WI38 (cell line): ENCODE measurements around the gene HLA-F.

Experiments used
- H3K4me3 ChIP-seq: 2 replicates; pipeline ENCODE4 v1.5.1; 2011; ENCODE audit warnings: low read depth, mild to moderate bottlenecking, control low read depth, low read length
- CTCF ChIP-seq: IDR thresholded peaks from 2 replicates; pipeline ENCODE4 v1.5.1; 2012; ENCODE audit warnings: low read depth, mild to moderate bottlenecking, control low read depth, low read length

HLA-F gene

DNA sequence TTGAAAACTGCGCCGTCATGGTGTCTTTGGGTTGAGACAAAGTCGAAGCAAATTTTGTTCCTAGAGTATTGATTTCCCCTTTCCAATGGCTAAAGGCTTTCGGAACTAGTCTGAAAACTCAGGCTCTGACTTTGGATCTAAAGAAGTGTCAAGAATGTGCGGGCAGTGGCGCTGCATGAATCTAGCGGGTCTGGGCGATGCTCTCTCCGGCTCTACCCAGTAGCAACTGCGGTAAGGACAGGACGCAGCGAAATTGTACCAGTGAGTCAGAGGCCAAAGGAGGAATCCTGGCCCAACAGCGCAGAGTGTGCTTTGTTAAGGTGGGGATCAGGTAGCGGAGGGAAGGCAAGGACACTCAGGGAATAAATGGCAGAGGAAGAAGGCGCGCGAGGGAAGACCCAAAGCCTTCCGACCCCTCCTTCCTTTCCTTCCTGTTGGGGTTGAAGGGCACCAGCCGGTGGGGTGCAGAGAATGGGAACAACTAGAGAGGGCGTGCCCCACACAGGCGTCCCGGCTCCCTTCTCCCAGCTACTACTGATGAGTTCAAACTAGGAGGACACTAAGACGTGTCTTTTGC is 32.1 kb downstream of the HLA-F start:
- no peak for TF ChIP-seq CTCF
- H3K4me3 ChIP-seq, result no peak overlapping the region

GRCh38 chr6:29757282-29757681 is 34.0 kb downstream of the HLA-F start:
- no peak for TF ChIP-seq CTCF
- no peak overlapping the region for H3K4me3 ChIP-seq

GRCh38 chr6:29757701-29758293 is 34.6 kb downstream of the HLA-F start:
- H3K4me3 ChIP-seq, result no peak overlapping the region
- TF ChIP-seq CTCF, result no peak

- H3K4me3 ChIP-seq, result no peak overlapping the region
- no peak for TF ChIP-seq CTCF
These were observed 35.5 kb downstream of the HLA-F start for GRCh38 chr6:29758761-29759160.

- no peak for TF ChIP-seq CTCF
- no peak overlapping the region for H3K4me3 ChIP-seq
These were observed 36.2 kb downstream of the HLA-F start for GRCh38 chr6:29759457-29759856.

GRCh38 chr6:29760328-29760727 is 37.1 kb downstream of the HLA-F start:
- TF ChIP-seq CTCF, result no peak
- H3K4me3 ChIP-seq, result no peak overlapping the region

GRCh38 chr6:29762051-29762450 is 38.8 kb downstream of the HLA-F start:
- H3K4me3 ChIP-seq, result no peak overlapping the region
- TF ChIP-seq CTCF, result no peak
